HG03378 (cell line): Measurements from ENCODE around the gene FAM83E.

Experiments used
- ATAC-seq: cut with Tn5 transposase; IDR thresholded peaks from one replicate; pipeline ENCODE4 v1.9.1; 2021; ENCODE audit warnings: mild to moderate bottlenecking, moderate library complexity; ENCODE audit not compliant: unreplicated experiment

The FAM83E gene

DNA sequence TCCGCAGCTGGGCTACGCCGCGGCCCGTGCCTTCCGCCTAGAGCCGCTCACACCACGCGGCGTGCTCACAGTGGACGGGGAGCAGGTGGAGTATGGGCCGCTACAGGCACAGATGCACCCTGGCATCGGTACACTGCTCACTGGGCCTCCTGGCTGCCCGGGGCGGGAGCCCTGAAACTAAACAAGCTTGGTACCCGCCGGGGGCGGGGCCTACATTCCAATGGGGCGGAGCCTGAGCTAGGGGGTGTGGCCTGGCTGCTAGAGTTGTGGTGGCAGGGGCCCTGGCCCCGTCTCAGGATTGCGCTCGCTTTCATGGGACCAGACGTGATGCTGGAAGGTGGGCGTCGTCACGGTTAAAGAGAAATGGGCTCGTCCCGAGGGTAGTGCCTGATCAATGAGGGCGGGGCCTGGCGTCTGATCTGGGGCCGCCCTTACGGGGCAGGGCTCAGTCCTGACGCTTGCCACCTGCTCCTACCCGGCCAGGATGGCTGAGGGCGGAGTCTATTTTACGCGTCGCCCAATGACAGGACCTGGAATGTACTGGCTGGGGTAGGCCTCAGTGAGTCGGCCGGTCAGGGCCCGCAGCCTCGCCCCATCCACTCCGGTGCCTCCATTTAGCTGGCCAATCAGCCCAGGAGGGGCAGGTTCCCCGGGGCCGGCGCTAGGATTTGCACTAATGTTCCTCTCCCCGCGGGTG is 14.9 kb upstream of the FAM83E start:
- ATAC-seq, result no peak

DNA sequence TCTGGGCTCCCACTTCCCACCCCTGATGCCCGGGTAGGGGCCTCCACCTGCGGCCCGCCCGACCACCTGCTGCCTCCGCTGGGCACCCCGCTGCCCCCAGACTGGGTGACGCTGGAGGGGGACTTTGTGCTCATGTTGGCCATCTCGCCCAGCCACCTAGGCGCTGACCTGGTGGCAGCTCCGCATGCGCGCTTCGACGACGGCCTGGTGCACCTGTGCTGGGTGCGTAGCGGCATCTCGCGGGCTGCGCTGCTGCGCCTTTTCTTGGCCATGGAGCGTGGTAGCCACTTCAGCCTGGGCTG is 14.4 kb upstream of the FAM83E start:
- no peak for ATAC-seq

DNA sequence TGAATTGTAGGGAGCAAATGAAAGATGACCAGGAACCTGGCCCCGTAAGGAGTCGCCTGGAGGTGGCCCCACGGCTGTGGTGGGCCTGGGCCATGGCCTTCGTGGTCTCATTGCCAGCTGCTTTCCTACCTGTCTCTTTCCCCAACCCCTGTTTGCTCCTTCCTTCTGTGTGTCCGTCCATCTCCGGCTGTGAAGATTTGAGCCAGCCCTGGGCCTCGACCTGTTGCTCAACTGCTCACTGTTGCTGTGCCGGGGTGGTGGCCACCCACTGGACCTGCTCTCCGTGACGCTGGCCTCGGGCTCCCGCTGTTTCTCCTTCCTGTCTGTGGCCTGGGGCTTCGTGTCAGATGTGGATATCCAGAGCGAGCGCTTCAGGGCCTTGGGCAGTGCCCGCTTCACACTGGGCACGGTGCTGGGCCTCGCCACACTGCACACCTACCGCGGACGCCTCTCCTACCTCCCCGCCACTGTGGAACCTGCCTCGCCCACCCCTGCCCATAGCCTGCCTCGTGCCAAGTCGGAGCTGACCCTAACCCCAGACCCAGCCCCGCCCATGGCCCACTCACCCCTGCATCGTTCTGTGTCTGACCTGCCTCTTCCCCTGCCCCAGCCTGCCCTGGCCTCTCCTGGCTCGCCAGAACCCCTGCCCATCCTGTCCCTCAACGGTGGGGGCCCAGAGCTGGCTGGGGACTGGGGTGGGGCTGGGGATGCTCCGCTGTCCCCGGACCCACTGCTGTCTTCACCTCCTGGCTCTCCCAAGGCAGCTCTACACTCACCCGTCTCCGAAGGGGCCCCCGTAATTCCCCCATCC is 13.8 kb upstream of the FAM83E start:
- ATAC-seq, result no peak

DNA sequence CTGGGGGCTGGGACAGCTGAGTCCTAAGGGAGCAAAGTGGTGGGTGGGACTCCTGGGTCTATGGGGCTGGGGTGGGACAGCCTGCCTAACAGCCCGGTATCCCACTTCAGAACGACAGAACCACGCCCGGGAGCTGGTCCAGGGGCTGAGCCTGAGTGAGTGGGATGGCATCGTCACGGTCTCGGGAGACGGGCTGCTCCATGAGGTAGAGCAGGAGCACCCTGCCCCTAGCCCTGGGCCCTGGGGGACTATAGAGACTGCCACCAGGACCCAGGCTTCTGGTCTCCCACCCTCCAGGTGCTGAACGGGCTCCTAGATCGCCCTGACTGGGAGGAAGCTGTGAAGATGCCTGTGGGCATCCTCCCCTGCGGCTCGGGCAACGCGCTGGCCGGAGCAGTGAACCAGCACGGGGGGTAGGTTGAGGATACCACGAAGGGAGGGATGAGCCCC is 13.0 kb upstream of the FAM83E start:
- ATAC-seq, result no peak

DNA sequence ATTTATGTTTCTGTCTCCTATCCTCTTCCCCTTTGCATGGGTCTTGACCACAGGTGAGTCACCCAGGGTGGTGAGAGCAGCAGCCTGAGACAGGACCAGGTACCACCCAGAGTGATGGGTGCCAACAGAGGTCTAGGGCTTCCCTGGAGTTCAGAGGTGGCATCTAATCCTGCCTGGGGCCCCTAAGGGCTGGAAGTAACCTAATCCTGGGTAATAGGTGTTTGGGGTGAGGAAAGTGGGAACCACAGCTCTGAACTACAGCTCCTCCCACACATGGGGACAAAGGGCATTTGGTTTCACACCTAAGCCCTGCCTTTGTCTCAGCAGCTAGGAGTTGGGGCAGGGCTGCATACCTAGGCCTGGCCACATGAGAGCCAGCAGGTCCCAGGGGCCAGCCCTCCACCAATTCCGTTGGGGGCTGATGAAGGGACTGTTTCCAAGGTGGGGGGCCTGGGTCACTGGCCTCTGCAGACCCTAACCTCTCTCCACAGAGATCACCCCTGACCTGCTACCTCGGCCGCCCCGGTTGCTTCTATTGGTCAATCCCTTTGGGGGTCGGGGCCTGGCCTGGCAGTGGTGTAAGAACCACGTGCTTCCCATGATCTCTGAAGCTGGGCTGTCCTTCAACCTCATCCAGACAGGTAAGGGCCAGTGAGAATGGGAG is 12.5 kb upstream of the FAM83E start:
- no peak for ATAC-seq

DNA sequence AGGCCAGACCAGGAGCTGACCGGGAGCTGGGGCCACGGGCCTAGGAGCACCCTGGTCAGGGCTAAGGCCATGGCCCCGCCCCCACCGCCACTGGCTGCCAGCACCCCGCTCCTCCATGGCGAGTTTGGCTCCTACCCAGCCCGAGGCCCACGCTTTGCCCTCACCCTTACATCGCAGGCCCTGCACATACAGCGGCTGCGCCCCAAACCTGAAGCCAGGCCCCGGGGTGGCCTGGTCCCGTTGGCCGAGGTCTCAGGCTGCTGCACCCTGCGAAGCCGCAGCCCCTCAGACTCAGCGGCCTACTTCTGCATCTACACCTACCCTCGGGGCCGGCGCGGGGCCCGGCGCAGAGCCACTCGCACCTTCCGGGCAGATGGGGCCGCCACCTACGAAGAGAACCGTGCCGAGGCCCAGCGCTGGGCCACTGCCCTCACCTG is 11.0 kb upstream of the FAM83E start:
- ATAC-seq, result no peak

DNA sequence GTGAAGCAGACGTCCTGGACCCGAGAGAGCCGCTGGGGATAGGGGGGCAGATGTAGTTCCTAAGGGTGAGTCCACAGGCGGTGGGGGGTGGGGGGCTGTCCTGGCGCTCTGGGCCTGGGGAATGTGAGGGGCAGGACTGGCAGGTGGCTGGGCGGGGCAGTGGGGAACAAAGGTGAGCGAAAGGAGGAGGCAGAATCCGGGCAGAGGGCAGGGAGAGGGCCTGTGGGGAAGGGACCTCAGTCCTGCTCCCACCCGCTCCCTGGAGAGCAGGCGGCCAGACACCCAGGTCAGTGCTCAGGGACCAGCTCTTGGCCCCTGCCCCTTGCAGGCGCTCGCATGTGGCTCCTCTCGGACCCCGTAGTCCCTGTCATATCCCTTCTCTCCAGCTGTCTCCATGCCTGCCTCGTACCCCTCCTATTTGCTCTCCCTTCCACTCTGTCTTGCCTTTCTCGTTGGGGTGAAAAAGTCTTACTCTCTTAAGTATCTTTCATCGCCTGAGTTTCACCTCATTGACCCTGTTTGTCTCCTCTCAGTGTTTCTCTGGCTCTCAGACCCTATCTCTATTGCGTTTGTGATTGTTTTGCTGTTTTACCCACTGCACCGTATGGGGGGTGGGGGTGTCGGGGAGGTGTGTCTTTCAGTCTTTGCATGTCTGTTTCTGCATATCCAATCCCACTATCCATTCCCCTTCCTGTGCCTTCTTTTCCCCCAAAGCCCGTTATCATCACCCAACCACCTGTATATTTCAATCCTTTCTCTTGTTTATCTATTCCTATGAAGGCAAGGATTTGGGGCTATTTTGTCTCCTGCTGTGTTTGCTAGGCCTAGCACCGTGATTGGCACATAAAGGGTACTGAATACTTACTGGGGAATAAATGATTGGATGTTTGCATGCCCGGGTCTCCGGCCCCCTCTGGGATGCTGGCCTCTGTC is 10.2 kb upstream of the FAM83E start:
- ATAC-seq, result no peak

DNA sequence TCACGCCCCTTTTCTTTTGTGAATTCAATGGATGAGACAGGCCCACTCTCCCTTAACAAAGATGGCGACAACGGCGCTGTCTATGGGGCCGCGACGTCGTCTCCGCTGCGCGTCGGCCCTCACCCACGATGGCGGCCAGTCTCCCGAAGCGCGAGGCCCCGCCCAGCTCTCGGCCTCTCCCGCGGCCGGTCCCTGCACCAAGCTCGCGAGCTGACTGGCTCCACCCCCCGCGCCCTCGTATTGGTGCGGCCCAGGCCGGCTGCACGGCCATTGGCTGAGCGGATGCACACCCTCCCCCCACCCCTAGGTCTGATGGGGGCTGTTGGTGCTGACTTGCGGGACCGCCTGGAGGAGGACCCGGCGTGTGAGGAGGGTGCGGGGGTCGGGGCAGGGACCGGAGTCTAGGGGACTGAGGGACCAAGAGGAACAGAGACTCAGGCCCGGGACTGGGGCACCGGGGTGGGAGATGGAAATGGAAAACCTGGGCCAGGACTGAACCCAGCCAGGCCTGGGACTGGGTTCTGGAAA is 9.3 kb upstream of the FAM83E start:
- no peak for ATAC-seq

DNA sequence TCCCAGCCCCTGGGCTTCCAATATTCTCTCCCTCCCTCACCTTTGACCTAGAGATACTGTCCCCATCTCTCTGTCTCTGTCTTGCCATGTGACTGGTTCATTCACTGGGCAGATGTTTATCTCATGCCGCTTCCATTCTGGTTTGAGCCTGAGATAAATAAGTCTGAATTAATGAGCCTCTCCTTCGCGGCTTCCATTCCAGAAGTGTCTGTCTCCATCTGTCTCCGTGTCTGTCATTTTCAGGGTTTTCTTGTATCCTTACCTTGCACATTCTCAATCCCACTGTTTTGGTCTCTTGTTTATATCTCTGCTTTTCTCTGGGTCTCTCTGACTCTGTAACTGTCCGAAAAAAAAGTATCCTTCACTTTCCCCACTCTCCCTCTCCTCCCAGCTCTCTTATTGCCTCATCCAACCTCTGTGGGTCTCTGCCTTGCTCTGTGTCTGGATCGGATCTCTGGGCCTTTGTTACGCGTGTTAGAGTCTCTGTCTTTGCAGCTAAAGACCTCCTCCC is 8.7 kb upstream of the FAM83E start:
- no peak for ATAC-seq

DNA sequence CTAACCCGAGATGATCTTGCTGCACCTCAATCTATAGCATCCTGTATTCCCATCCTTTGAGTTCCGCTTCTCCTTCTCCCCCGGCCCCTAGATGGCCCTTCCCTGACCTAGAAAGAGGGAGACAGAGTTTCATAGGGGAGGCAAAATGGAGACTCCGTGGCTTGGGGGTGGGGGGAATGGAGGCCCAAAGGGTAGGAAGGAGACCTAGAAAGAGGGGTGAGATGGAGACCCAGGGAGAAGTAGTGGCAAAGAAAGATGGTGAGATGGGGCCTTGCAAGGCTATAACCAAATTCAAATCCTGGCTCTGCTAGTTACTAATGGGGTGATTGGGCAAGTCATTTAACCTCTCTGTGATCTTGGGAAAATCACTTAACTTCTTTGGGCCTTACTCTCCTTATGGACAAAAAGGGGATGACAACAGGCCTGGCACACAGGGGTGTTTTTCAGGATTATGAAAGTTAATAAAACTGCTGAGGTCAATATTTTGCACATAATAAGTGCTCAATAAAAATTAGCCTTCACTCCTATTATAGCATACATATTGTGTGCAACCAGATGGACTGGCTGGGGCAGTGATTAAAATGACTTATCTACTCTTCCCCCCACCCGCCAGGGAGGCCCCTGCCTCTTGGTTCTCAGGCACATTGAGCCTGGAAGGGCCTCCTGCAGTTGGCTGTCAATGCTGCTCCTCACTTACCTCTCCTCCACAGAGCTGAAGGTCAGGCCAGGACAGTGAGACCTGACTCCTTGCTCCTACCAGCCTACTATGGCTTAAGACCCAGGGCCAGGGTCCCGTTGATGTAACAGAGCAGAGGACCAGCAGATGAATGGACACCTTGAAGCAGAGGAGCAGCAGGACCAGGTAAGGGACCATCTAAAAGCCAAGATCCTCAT is 5.1 kb upstream of the FAM83E start:
- no peak for ATAC-seq

DNA sequence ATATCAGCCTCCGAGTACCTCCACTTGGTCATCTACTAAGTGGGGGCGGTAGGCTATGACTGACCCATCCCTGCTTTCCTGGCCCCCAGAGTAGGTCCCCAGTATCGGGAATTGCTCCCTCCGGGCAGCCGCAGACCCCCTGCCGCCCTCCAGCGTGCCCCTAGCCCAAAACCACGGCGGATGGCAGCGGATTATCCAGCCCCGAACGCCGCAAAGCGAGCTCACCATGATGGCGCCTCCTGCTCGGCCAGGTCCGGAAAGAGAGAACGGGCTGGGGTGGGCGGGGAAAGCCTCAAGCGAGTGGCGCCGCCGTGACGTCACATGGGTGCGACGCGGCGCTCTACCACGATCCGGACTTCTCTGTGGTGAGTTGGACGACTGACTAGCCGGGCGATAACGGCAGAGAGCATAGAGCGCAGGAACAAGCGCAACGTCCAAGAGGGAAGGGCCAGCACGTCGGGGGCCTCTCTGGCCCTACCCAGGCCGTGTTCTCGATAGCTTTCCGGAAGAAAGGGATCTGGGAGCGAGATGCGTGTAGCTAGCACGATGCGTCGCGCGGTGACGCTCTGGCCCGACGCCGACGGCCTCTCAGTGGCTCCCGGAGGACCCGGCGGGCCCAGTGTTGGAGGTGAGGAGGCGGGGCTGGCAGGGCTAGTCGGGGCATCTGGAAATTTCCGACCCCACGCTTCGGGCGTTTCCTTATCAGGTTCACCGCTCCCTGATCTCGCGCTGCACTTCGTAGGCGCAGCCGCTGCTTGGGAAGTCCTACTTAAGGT is 4.2 kb upstream of the FAM83E start, which contains the start of the genes RPL18 and SPHK2:
Gene RPL18 (minus strand): TSS at position 263 of the 776 bp plus-strand sequence. CDS start 35 bp downstream, at position 228.
Gene SPHK2 (plus strand): TSS at position 591 of the 776 bp plus-strand sequence. CDS start 1,009 bp downstream, outside the sequence.
- ATAC-seq, result peak; percentile 79

DNA sequence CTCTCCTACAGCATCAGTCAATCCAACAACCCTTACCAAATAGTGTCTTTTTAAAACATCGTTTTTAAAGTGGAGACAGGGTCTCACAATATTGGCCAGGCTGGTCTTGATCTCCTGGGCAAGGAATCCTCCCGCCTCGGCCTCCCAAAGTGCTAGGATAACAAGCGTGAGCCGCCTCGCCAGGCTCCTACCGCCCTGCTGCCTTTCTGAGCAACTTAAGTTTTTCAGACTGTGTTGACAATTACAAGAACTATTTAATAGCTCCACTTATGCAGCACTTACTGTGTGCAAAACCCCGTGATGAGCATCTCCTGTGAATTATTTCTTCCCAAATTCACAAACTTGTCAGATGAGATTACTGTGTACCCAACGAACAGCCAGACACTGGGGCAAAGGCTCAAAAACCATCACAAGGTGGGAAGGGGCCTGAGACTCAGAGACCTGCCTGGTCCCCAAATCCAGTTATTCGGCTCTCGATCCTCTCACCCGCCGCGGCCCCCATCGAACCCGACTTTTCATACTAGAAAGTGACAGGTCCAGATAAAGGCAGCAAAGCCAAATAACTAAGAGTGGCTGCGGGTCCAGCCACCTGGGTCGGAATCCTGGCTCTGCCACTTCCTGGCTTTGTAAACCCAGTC is 3.5 kb upstream of the FAM83E start:
- ATAC-seq, result no peak

DNA sequence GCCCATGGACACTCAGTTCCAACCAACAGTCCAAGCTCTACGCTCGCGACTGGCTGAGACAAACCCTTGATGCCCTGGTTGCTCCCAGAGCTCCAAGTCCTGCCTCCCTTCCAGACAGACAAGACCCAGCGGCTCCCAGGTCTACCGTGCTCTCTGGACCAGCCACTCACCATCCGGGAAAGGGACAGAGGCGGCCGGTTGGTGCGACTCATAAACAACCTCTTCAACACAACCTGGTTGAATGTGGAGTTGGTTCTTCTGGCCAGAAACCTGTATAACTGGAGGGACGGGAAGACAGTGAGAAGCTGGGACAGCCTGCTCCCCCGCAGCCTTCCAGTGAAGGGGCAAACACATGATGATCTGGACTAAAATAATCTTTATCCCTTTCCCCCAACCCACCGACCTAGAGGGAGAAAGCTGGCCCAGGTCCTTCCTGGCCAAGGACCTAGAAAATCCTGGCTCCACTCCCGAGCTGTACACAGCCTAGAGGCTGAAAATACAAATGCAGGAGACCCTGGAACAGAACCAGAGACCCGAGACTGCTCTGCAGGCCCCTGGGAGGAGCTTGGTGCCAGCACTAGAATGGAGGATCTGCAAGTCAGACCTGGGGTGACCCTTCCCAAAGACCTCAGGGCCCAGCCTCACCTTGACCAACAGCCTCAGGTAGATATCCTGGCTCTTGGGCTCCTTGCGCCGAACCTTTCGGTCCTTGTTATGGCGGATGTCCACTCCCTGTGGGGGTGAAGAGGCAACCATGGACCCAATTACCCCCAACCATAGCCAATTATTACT is 2.5 kb upstream of the FAM83E start:
- no peak for ATAC-seq

DNA sequence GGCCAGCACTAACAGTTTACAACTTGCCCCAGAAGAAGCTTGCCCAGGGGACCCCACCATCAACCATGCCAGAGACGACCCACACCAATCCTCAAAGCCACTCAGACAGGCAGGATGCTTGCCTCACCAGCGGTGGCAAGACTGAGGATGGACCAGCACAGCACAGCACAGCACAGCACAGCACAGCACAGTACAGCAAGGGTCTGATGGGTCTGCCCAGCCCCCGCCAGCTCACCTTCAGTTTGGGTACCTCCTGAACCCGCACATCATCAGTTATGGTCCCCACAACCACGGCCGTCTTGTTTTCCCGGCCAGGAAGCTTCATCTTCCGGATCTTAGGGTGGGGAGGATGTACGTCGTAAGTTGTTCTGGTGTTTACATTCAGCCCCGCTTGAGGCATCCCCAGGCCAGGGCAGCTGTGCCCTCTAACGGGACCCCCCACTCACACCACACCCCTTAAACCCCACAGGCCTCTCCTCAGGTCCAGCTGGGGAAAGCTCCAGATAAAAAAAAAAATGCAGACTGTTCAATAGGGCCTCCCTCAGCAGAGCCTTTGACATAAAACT is 1.7 kb upstream of the FAM83E start:
- ATAC-seq, result no peak

DNA sequence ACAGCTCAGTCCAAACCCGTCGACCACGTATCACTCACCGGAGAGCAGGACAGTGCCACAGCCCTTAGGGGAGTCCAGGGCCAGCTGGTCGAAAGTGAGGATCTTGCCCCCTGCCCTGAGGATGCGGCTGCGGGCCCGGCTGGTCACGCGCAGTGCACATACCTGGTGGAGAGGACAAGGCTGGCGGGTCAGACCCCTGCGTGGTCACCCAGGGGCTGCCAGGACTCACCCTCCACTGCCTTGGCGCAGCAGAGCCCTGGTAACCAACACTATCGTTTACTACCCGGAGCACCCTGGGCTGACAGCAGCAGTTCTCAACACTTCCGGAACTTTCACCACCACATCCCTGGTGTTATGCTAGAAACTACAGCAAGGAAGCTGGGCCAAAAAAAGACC is 1.2 kb upstream of the FAM83E start:
- ATAC-seq, result no peak

DNA sequence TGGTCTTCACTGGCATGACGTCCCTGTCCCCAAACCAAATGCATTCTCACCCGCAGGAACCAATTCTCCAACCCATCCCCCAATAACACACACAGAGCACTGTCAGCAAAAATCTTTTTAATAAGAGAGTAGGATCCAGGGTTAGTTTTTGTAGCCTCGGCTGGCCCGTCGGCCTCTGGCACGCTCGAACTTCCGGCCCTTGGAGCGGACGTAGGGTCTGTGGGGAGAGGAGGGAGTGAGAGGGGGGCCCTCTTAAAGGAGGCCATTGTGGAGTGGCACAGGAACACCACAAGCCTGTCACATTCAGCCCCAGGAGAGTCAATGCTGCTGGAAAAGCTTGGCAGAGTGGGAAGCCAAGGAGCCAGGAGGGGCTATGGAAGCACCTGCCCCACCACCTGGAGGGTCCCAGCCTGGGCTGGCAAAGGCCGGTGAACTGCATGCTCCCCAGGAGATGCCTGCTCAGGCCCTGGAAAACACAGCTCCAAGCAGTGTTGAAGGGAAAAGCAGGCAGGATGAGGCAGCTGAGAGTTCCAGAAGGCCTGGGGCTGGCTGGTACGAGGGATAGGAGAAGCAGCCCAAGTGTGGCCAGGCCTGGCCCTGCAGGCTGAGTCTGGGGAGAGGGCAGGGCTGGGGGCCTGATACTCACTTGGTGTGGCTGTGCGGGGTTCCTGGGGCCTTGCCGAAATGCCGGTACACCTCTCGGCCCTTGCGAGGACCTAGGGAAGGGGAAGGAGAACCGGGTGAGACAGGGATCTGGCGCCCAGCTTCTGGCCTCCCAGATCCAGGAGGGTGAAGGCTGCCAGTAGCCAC is 560 bp upstream of the FAM83E start:
- ATAC-seq, result no peak
